ENCODE data around the gene FAM199X. TPM values are rescaled to one million over a fixed set of nuclear protein-coding genes. Genes with fewer than 3 reads are reported as not detected.

The FAM199X gene
- total RNA-seq, 1 experiment from 2014 or later = 12.1 TPM

DNA sequence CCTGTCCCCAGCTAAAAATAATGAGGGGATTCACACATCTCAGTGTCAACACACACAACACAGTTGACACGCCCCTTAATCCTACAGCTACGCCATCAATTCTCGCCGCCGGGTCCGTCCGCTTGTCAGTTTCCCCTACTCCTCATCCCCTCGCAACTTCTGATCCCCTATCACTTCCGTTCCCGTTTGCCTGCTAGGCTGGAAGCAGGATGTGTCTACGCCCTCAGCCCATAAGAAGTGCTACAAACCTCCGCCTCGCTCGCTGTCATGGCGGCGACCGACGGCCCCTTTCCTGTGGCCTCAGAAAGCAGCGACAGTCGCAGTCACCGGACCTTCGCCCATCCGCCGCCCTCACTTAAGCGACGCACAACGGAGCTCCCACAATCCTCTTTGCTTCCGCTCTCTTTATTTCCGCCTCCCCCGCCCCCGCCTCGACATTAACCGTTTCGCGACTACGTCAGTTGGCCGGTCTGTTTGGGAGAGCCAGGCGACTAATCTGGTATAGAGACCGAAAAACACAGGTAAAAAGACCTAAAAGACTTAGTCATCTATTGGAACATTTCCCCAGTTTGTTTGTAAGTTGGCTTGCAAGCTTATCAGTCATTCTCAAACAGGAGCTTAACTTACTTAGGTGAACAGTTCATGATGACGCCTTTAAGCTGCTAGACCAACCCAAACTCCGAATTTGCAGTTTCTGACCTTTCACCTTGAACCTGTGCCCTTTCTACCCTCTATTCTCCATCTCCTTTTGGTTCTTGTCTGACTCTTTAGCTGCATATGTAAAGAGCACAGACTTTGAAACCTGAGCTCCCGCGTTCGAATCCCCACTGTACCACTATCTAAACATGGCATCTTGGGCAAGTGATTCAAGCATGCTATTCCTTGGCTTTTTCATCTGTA is 9.4 kb upstream of the FAM199X start, which contains the start of gene SLC25A53:
SLC25A53 (minus strand) TSS at position 380 of the 900 bp plus-strand sequence. CDS start 51,752 bp downstream, outside the sequence.
- Histone ChIP-seq H3T11ph (ENCODE audit: low read length) (no peak within 1 kb of the TSS), H2BK15ac (ENCODE audit: low read depth, low read length) (no peak within 1 kb of the TSS), H3K56ac (ENCODE audit: insufficient read length, low read depth, low read length) (no peak within 1 kb of the TSS), H2BK5ac (ENCODE audit: insufficient read length, low read length) (no peak within 1 kb of the TSS), H4K8ac (replicated peaks; ENCODE audit: insufficient read length, low read depth, low read length) (no peak within 1 kb of the TSS), H2BK20ac (ENCODE audit: low read depth, low read length, poor library complexity, severe bottlenecking) (no peak within 1 kb of the TSS), H3K9me3 (ENCODE audit: control insufficient read depth, low read depth, low read length) (no peaks in the 10 kb centered on the region), H4K20me1 (ENCODE audit: control insufficient read depth, insufficient read depth, insufficient read length) (no peaks in the 10 kb centered on the region), H3K79me1 (ENCODE audit: insufficient read depth, low read depth, low read length, poor library complexity, severe bottlenecking) (no peaks in the 10 kb centered on the region), H2AFZ (ENCODE audit: low read length) (peak within 1 kb of the TSS; percentile 6), H3K4me1 (ENCODE audit: insufficient read depth, low read length) (no peaks in the 10 kb centered on the region), H3K27ac (ENCODE audit: insufficient read length, low read depth, low read length) (peak within 1 kb of the TSS; percentile 70), H3K18ac (ENCODE audit: insufficient read length, low read depth, low read length) (peak within 1 kb of the TSS; percentile 36), H3K27me3 (ENCODE audit: insufficient read depth, low read length) (no peaks in the 10 kb centered on the region), H3K4me2 (ENCODE audit: insufficient read depth, insufficient read length, low read length) (peak within 1 kb of the TSS; percentile 85), H2AK5ac (ENCODE audit: insufficient read length, low read length) (no peak within 1 kb of the TSS), H3K4ac (ENCODE audit: low read depth, low read length) (no peak within 1 kb of the TSS), H2BK120ac (ENCODE audit: low read depth, low read length, poor library complexity, severe bottlenecking) (no peak within 1 kb of the TSS), H3K14ac (ENCODE audit: insufficient read depth, low read length) (peak within 1 kb of the TSS; percentile 59; the same call in 1 of the 2 replicates), H2BK12ac (ENCODE audit: insufficient read length, low read depth, low read length) (no peak within 1 kb of the TSS), H3K23ac (ENCODE audit: insufficient read length, low read depth, low read length) (no peak within 1 kb of the TSS), H3K9ac (ENCODE audit: extremely low read depth, insufficient read length, low read length) (peak within 1 kb of the TSS; percentile 75), H4K91ac (ENCODE audit: insufficient read length, low read depth, low read length) (no peak within 1 kb of the TSS), H3K79me2 (ENCODE audit: insufficient read depth, low read length) (no peaks in the 10 kb centered on the region), H3K23me2 (ENCODE audit: insufficient read length, low read depth, low read length, poor library complexity, severe bottlenecking) (no peaks in the 10 kb centered on the region), H4K5ac (ENCODE audit: insufficient read length, low read depth, low read length) (no peak within 1 kb of the TSS)
- WGBS (ENCODE audit: extremely low coverage, insufficient read length, low lambda C conversion rate) = no CpG with 5 or more reads among the region's 44 CpGs
- Mint-ChIP-seq H3K36me3 (ENCODE audit: insufficient read depth in 1 of 3, low read depth in 3 of 3) (no peaks in the 10 kb centered on the region; a peak in 1 of 7 replicates), H3K9me3 (peaks cover 0 to 51% of the 10 kb centered on the region in 2 experiments; a peak in 2 of 5 replicates), H3K4me1 (no peaks in the 10 kb centered on the region), H3K27ac (peak within 1 kb of the TSS; percentile 99 to 100 (median 100)), H3K4me3 (peak within 1 kb of the TSS; percentile 87 to 90), H3K27me3 (ENCODE audit: low read depth) (no peaks in the 10 kb centered on the region)
- TF ChIP-seq, protein P1, sequence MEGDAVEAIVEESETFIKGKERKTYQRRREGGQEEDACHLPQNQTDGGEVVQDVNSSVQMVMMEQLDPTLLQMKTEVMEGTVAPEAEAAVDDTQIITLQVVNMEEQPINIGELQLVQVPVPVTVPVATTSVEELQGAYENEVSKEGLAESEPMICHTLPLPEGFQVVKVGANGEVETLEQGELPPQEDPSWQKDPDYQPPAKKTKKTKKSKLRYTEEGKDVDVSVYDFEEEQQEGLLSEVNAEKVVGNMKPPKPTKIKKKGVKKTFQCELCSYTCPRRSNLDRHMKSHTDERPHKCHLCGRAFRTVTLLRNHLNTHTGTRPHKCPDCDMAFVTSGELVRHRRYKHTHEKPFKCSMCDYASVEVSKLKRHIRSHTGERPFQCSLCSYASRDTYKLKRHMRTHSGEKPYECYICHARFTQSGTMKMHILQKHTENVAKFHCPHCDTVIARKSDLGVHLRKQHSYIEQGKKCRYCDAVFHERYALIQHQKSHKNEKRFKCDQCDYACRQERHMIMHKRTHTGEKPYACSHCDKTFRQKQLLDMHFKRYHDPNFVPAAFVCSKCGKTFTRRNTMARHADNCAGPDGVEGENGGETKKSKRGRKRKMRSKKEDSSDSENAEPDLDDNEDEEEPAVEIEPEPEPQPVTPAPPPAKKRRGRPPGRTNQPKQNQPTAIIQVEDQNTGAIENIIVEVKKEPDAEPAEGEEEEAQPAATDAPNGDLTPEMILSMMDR (conservative IDR thresholded peaks at IDR 0.05) = no peak
- peak; percentile 89 for DNase-seq

Measured in H9 (cell line).